ENCODE data around the gene RNU1-4. TPM values are rescaled to one million over a fixed set of nuclear protein-coding genes. Genes with fewer than 3 reads are reported as not detected.
"Not testable (repeated sequence)": the region's sequence is repeated elsewhere in the genome, so short reads cannot be mapped to it uniquely, and the experiment has no call there.

RNU1-4 gene
- total RNA-seq, 4 donors from 2014 or later, result under 0.01 to 2,125 (median under 0.01) TPM

GRCh38 chr1:16787711-16788110, 47.4 kb downstream of the RNU1-4 start:
- DNase-seq; H3K27ac ChIP-seq; H3K4me3 ChIP-seq; H3K4me1 ChIP-seq; intact Hi-C loops (cut with DNase I; ENCODE audit: low total_unique reads); H3K36me3 ChIP-seq; H3K27me3 ChIP-seq; H3K9me3 ChIP-seq: not testable (repeated sequence)

Small RNA genes lying within 50 kb of the gene (small RNA-seq; reads per million reads assigned to genes)
- not detected for gene RNU1-4

Other genes starting within 250 kb of the RNU1-4 start
- gene RNU1-1, start 226.2 kb upstream of the RNU1-4 start, total RNA-seq, result 1,000 to 10,000 TPM in 1 of 4 donors, under 1 TPM in 3; under 0.01 to 2,125 (median under 0.01) TPM
- gene NBPF1, start 127.0 kb upstream of the RNU1-4 start, total RNA-seq, result 100 to 1,000 TPM in 1 of 4 donors, 10 to 100 TPM in 3; 29.4 to 178 (median 39.2) TPM
- 1,000 to 10,000 TPM in 1 of 4 donors, under 1 TPM in 3; under 0.01 to 2,125 (median under 0.01) TPM for gene RNU1-3, start 73.6 kb upstream of the RNU1-4 start, total RNA-seq
- gene RNU1-2, start 155.5 kb downstream of the RNU1-4 start, total RNA-seq, result 1,000 to 10,000 TPM in 1 of 4 donors, under 1 TPM in 3; under 0.01 to 2,125 (median under 0.01) TPM
- 10 to 100 TPM; 10.2 to 73.5 (median 32.9) TPM for gene CROCC, start 181.4 kb downstream of the RNU1-4 start, total RNA-seq
- gene MFAP2, start 240.1 kb downstream of the RNU1-4 start, total RNA-seq, result 10 to 100 TPM; 22.3 to 70.3 (median 44.6) TPM

Measured in uterus (tissue), 4 donors.